GM23338 (cell line): ENCODE results near the gene PDE4C. TPM values are rescaled to one million over a fixed set of nuclear protein-coding genes. Genes with fewer than 3 reads are reported as not detected.

Experiments used
- ATAC-seq: fragments of 200-7000 bp; cut with Tn5 transposase; 3 replicates; pipeline ENCODE4 v1.9.1; 2020
- DNase-seq: peaks from one replicate; pipeline ENCODE4 v3.0.0-alpha.2; 2015; ENCODE audit warnings: low spot score
- H2AFZ ChIP-seq: fragments of 200-600 bp; sonication (generic); 2 replicates; pipeline ENCODE4 v1.8.0; 2016; ENCODE audit warnings: antibody characterized with exemption, mild to moderate bottlenecking, moderate library complexity
- H3F3A ChIP-seq: fragments of 200-600 bp; sonication (generic); replicated peaks from 2 replicates; pipeline ENCODE4 v1.8.0; 2017; ENCODE audit warnings: antibody characterized with exemption, mixed run types, low read depth
- H3K27ac ChIP-seq: fragments of 200-600 bp; sonication (generic); 2 replicates; pipeline ENCODE4 v1.6.1; 2016; ENCODE audit warnings: low read depth
- H3K27me3 ChIP-seq: fragments of 200-600 bp; sonication (generic); 2 replicates; pipeline ENCODE4 v1.8.0; 2016; ENCODE audit warnings: mild to moderate bottlenecking, mixed run types, moderate library complexity; ENCODE audit not compliant: insufficient read depth
- H3K36me3 ChIP-seq: fragments of 200-600 bp; sonication (generic); 2 replicates; pipeline ENCODE4 v1.8.0; 2016; ENCODE audit warnings: mild to moderate bottlenecking; ENCODE audit not compliant: insufficient read depth
- H3K4me1 ChIP-seq: fragments of 200-600 bp; sonication (generic); 2 replicates; pipeline ENCODE4 v1.8.0; 2016; ENCODE audit warnings: mild to moderate bottlenecking, moderate library complexity; ENCODE audit not compliant: insufficient read depth
- H3K4me2 ChIP-seq: fragments of 200-600 bp; sonication (generic); 2 replicates; pipeline ENCODE4 v1.7.1; 2017; ENCODE audit warnings: mixed run types
- H3K4me3 ChIP-seq: fragments of 200-600 bp; sonication (generic); 2 replicates; pipeline ENCODE4 v1.6.1; 2016; ENCODE audit warnings: mixed run types
- H3K79me2 ChIP-seq: fragments of 200-600 bp; sonication (generic); replicated peaks from 2 replicates; pipeline ENCODE4 v1.8.0; 2017; ENCODE audit warnings: mild to moderate bottlenecking; ENCODE audit not compliant: insufficient read depth
- H3K9me2 ChIP-seq: fragments of 200-600 bp; sonication (generic); 2 replicates; pipeline ENCODE4 v1.8.0; 2017; ENCODE audit not compliant: insufficient read depth
- H4K20me1 ChIP-seq: fragments of 200-600 bp; sonication (generic); replicated peaks from 2 replicates; pipeline ENCODE4 v1.8.0; 2017; ENCODE audit warnings: mild to moderate bottlenecking; ENCODE audit not compliant: insufficient read depth
- H3K27ac Mint-ChIP-seq: 2 replicates; pipeline ENCODE4 v1.8.0; 2020; ENCODE audit warnings: inconsistent platforms, mild to moderate bottlenecking, moderate library complexity, mixed read lengths
- H3K27me3 Mint-ChIP-seq: 3 replicates; pipeline ENCODE4 v1.8.0; 2022; ENCODE audit warnings: low read depth, mild to moderate bottlenecking, moderate library complexity, mixed read lengths, inconsistent platforms; ENCODE audit not compliant: insufficient read depth, poor library complexity
- H3K36me3 Mint-ChIP-seq: 3 replicates; pipeline ENCODE4 v1.8.0; 2021; ENCODE audit warnings: low read depth, mild to moderate bottlenecking, inconsistent platforms, moderate library complexity, mixed read lengths
- H3K4me1 Mint-ChIP-seq: 3 replicates; pipeline ENCODE4 v1.8.0; 2020; ENCODE audit warnings: mild to moderate bottlenecking, inconsistent platforms, mixed read lengths
- H3K4me3 Mint-ChIP-seq: 3 replicates; pipeline ENCODE4 v1.8.0; 2021; ENCODE audit warnings: moderate library complexity, mild to moderate bottlenecking, inconsistent platforms, mixed read lengths
- H3K9me3 Mint-ChIP-seq: 3 replicates; pipeline ENCODE4 v1.8.0; 2020; ENCODE audit warnings: moderate library complexity, mild to moderate bottlenecking, inconsistent platforms, mixed read lengths
- CREB1 ChIP-seq: fragments of 250-450 bp; sonication (Bioruptor Pico); IDR thresholded peaks from 2 replicates; pipeline ENCODE4 v1.5.0; 2020; ENCODE audit warnings: low read depth, mild to moderate bottlenecking, moderate library complexity
- EZH2 ChIP-seq: fragments of 200-600 bp; sonication (generic); IDR thresholded peaks from one replicate; pipeline ENCODE4 v1.8.0; 2017; ENCODE audit warnings: antibody characterized with exemption, mild to moderate bottlenecking, low read depth; ENCODE audit not compliant: unreplicated experiment
- EZH2phosphoT487 ChIP-seq: fragments of 200-600 bp; sonication (generic); IDR thresholded peaks from one replicate; pipeline ENCODE4 v1.8.1; 2018; ENCODE audit warnings: antibody characterized with exemption; ENCODE audit not compliant: unreplicated experiment
- JUNB ChIP-seq: IDR thresholded peaks from one replicate; pipeline ENCODE4 v1.6.1; 2016; ENCODE audit warnings: antibody characterized with exemption; ENCODE audit not compliant: unreplicated experiment
- NANOG ChIP-seq: IDR thresholded peaks from 2 replicates; pipeline ENCODE4 v1.6.1; 2016; ENCODE audit warnings: antibody characterized with exemption, borderline replicate concordance
- POLR2AphosphoS5 ChIP-seq: IDR thresholded peaks from 2 replicates; pipeline ENCODE4 v1.6.1; 2016; ENCODE audit warnings: antibody characterized with exemption, low read depth
- STAT1 ChIP-seq: IDR thresholded peaks from one replicate; pipeline ENCODE4 v1.6.1; 2016; ENCODE audit warnings: antibody characterized with exemption; ENCODE audit not compliant: unreplicated experiment
- ZNF114 ChIP-seq: fragments of 250-450 bp; sonication (Bioruptor Pico); IDR thresholded peaks from 2 replicates; pipeline ENCODE4 v1.5.0; 2020; ENCODE audit warnings: mild to moderate bottlenecking, moderate library complexity
- ZNF331 ChIP-seq: fragments of 250-450 bp; sonication (Bioruptor Pico); IDR thresholded peaks from 2 replicates; pipeline ENCODE4 v1.5.0; 2020; ENCODE audit warnings: low read depth, mild to moderate bottlenecking, moderate library complexity
- polyA plus RNA-seq: library from polyadenylated mRNA; unstranded; fragments of >200 nt; fragmentation: Nextera tagmentation; extraction: Ambion mirVana; gene quantifications from 2 replicates; pipeline ENCODE4 v1.2.1, GENCODE V29; 2016
- total RNA-seq: library from RNA; depleted of rRNA; stranded (reverse); fragments of >200 nt; shearing (Covaris generic); gene quantifications from 2 replicates; pipeline ENCODE4 v1.2.3, GENCODE V29; 2014
- TF ChIP-seq, protein P1 (sequence below): IDR thresholded peaks from one replicate; pipeline ENCODE4 v1.6.1; 2018; ENCODE audit warnings: antibody characterized with exemption; ENCODE audit not compliant: unreplicated experiment
- TF ChIP-seq, protein P2 (sequence below): fragments of 250-450 bp; sonication (Bioruptor Pico); IDR thresholded peaks from 2 replicates; pipeline ENCODE4 v1.5.0; 2020; ENCODE audit warnings: mild to moderate bottlenecking, moderate library complexity
- TF ChIP-seq, protein P3 (sequence below): IDR thresholded peaks from 2 replicates; pipeline ENCODE4 v1.6.1; 2016; ENCODE audit warnings: antibody characterized with exemption
- TF ChIP-seq, protein P4 (sequence below), 2 experiments: fragments of 200-600 bp in 1 of 2; sonication (generic) in 1 of 2; conservative IDR thresholded peaks; 2 replicates each; pipeline versions ENCODE4 v1.5.1 to v1.6.1; 2016 to 2017; ENCODE audit warnings: antibody characterized with exemption in 2 of 2, low read depth in 2 of 2, mild to moderate bottlenecking in 2 of 2, moderate library complexity in 1 of 2

PDE4C gene
- total and polyA plus RNA-seq, 2 experiments from 2014 or later: 1.6 to 3.6 TPM

DNA sequence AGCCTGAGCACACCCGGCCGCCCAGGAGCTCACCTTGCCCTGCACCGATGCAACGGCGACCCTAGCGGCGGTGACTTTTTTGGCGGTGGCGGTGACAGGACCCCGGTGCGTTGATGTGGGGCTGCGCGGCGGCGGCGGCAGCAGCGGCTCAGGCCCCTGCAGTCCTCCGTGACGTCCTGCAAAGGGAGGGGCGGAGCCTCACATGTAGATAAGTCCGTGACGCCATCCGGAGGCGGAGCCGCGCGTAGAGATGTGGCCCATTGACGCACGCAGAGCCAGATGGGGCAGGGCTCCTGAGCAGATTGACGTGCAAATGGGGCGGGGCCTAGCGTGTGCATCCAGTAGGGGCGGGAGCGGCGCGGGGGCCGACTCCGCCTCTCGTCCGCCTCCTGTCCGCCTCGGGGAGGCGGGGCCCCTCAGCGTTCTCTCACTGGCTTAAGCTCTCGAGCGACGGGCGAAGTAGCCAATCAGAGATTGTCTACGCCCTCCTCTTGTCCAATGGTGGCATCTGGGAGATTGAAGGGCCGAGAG is 22.3 kb downstream of the PDE4C start, which contains the start of gene RAB3A:
Gene RAB3A, minus strand, starts transcription at position 180 of the 531 bp plus-strand sequence. CDS start 1,302 bp downstream, outside the sequence.
- H3K36me3 ChIP-seq: peaks cover 10% of the 10 kb centered on the region; the same call in 1 of the 2 replicates
- DNase-seq (peak; percentile 100), ATAC-seq (peak; percentile 83)
- H3K27me3 Mint-ChIP-seq: peaks cover 20% of the 10 kb centered on the region
- peak within 1 kb of the TSS; percentile 96 for H3K27ac Mint-ChIP-seq
- H4K20me1 ChIP-seq: peaks cover 3% of the 10 kb centered on the region
- peak within 1 kb of the TSS; percentile 97 for H3K4me3 Mint-ChIP-seq
- H3K27me3 ChIP-seq: no peaks in the 10 kb centered on the region
- H3K4me1 Mint-ChIP-seq: peaks cover 23% of the 10 kb centered on the region
- H3K27ac ChIP-seq: peak within 1 kb of the TSS; percentile 99
- H3K9me2 ChIP-seq: no peaks in the 10 kb centered on the region
- H3K4me3 ChIP-seq: peak within 1 kb of the TSS; percentile 90
- peak within 1 kb of the TSS; percentile 76 for H2AFZ ChIP-seq
- peak within 1 kb of the TSS; percentile 99 for H3K4me2 ChIP-seq
- peaks cover 11% of the 10 kb centered on the region for H3K4me1 ChIP-seq
- H3K79me2 ChIP-seq: 0 out of 2 replicates have a peak, but pooled peaks cover 6% of the 10 kb centered on the region
- peaks cover 23% of the 10 kb centered on the region for H3K36me3 Mint-ChIP-seq
- H3K9me3 Mint-ChIP-seq: no peaks in the 10 kb centered on the region
- H3F3A ChIP-seq: peaks cover 35% of the 10 kb centered on the region
- TF ChIP-seq, protein P1, sequence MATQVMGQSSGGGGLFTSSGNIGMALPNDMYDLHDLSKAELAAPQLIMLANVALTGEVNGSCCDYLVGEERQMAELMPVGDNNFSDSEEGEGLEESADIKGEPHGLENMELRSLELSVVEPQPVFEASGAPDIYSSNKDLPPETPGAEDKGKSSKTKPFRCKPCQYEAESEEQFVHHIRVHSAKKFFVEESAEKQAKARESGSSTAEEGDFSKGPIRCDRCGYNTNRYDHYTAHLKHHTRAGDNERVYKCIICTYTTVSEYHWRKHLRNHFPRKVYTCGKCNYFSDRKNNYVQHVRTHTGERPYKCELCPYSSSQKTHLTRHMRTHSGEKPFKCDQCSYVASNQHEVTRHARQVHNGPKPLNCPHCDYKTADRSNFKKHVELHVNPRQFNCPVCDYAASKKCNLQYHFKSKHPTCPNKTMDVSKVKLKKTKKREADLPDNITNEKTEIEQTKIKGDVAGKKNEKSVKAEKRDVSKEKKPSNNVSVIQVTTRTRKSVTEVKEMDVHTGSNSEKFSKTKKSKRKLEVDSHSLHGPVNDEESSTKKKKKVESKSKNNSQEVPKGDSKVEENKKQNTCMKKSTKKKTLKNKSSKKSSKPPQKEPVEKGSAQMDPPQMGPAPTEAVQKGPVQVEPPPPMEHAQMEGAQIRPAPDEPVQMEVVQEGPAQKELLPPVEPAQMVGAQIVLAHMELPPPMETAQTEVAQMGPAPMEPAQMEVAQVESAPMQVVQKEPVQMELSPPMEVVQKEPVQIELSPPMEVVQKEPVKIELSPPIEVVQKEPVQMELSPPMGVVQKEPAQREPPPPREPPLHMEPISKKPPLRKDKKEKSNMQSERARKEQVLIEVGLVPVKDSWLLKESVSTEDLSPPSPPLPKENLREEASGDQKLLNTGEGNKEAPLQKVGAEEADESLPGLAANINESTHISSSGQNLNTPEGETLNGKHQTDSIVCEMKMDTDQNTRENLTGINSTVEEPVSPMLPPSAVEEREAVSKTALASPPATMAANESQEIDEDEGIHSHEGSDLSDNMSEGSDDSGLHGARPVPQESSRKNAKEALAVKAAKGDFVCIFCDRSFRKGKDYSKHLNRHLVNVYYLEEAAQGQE: no peak
- TF ChIP-seq, protein P2, sequence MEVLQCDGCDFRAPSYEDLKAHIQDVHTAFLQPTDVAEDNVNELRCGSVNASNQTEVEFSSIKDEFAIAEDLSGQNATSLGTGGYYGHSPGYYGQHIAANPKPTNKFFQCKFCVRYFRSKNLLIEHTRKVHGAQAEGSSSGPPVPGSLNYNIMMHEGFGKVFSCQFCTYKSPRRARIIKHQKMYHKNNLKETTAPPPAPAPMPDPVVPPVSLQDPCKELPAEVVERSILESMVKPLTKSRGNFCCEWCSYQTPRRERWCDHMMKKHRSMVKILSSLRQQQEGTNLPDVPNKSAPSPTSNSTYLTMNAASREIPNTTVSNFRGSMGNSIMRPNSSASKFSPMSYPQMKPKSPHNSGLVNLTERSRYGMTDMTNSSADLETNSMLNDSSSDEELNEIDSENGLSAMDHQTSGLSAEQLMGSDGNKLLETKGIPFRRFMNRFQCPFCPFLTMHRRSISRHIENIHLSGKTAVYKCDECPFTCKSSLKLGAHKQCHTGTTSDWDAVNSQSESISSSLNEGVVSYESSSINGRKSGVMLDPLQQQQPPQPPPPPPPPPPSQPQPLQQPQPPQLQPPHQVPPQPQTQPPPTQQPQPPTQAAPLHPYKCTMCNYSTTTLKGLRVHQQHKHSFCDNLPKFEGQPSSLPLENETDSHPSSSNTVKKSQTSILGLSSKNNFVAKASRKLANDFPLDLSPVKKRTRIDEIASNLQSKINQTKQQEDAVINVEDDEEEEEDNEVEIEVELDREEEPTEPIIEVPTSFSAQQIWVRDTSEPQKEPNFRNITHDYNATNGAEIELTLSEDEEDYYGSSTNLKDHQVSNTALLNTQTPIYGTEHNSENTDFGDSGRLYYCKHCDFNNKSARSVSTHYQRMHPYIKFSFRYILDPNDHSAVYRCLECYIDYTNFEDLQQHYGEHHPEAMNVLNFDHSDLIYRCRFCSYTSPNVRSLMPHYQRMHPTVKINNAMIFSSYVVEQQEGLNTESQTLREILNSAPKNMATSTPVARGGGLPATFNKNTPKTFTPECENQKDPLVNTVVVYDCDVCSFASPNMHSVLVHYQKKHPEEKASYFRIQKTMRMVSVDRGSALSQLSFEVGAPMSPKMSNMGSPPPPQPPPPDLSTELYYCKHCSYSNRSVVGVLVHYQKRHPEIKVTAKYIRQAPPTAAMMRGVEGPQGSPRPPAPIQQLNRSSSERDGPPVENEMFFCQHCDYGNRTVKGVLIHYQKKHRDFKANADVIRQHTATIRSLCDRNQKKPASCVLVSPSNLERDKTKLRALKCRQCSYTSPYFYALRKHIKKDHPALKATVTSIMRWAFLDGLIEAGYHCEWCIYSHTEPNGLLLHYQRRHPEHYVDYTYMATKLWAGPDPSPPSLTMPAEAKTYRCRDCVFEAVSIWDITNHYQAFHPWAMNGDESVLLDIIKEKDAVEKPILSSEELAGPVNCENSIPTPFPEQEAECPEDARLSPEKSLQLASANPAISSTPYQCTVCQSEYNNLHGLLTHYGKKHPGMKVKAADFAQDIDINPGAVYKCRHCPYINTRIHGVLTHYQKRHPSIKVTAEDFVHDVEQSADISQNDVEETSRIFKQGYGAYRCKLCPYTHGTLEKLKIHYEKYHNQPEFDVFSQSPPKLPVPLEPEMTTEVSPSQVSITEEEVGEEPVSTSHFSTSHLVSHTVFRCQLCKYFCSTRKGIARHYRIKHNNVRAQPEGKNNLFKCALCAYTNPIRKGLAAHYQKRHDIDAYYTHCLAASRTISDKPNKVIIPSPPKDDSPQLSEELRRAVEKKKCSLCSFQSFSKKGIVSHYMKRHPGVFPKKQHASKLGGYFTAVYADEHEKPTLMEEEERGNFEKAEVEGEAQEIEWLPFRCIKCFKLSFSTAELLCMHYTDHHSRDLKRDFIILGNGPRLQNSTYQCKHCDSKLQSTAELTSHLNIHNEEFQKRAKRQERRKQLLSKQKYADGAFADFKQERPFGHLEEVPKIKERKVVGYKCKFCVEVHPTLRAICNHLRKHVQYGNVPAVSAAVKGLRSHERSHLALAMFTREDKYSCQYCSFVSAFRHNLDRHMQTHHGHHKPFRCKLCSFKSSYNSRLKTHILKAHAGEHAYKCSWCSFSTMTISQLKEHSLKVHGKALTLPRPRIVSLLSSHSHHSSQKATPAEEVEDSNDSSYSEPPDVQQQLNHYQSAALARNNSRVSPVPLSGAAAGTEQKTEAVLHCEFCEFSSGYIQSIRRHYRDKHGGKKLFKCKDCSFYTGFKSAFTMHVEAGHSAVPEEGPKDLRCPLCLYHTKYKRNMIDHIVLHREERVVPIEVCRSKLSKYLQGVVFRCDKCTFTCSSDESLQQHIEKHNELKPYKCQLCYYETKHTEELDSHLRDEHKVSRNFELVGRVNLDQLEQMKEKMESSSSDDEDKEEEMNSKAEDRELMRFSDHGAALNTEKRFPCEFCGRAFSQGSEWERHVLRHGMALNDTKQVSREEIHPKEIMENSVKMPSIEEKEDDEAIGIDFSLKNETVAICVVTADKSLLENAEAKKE (CRISPR knock-in tag): no peak
- TF ChIP-seq ZNF331 (CRISPR knock-in tag) (no peak), NANOG (no peak), EZH2 (no peak), ZNF114 (CRISPR knock-in tag) (no peak), EZH2phosphoT487 (no peak), POLR2AphosphoS5 (peak; percentile 58), JUNB (no peak), CREB1 (CRISPR knock-in tag) (peak; percentile 88), STAT1 (peak; percentile 93)
- TF ChIP-seq, protein P3, sequence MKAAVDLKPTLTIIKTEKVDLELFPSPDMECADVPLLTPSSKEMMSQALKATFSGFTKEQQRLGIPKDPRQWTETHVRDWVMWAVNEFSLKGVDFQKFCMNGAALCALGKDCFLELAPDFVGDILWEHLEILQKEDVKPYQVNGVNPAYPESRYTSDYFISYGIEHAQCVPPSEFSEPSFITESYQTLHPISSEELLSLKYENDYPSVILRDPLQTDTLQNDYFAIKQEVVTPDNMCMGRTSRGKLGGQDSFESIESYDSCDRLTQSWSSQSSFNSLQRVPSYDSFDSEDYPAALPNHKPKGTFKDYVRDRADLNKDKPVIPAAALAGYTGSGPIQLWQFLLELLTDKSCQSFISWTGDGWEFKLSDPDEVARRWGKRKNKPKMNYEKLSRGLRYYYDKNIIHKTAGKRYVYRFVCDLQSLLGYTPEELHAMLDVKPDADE: no peak
- TF ChIP-seq, protein P4, sequence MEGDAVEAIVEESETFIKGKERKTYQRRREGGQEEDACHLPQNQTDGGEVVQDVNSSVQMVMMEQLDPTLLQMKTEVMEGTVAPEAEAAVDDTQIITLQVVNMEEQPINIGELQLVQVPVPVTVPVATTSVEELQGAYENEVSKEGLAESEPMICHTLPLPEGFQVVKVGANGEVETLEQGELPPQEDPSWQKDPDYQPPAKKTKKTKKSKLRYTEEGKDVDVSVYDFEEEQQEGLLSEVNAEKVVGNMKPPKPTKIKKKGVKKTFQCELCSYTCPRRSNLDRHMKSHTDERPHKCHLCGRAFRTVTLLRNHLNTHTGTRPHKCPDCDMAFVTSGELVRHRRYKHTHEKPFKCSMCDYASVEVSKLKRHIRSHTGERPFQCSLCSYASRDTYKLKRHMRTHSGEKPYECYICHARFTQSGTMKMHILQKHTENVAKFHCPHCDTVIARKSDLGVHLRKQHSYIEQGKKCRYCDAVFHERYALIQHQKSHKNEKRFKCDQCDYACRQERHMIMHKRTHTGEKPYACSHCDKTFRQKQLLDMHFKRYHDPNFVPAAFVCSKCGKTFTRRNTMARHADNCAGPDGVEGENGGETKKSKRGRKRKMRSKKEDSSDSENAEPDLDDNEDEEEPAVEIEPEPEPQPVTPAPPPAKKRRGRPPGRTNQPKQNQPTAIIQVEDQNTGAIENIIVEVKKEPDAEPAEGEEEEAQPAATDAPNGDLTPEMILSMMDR (conservative IDR thresholded peaks at IDR 0.05; ENCODE audit: low read depth in 2 of 2): 0 out of 4 replicates have a peak, but pooled peaks of 1 of the 2 experiments have one; percentile 8
